OCI-LY1 (cell line): ENCODE results near the gene C3orf22.
"Not testable (repeated sequence)": the region's sequence is repeated elsewhere in the genome, so short reads cannot be mapped to it uniquely, and the experiment has no call there.

Experiments
- CTCF ChIP-seq: fragments of 200-600 bp; sonication (generic), shearing (Covaris generic); IDR thresholded peaks from 2 replicates; pipeline ENCODE4 v1.5.1; 2017; ENCODE audit warnings: mild to moderate bottlenecking, antibody characterized with exemption, low read length, moderate library complexity, mixed read lengths
- EZH2 ChIP-seq: fragments of 200-600 bp; sonication (generic), shearing (Covaris generic); IDR thresholded peaks from 2 replicates; pipeline ENCODE4 v1.8.0; 2017; ENCODE audit warnings: borderline replicate concordance, mixed run types, mild to moderate bottlenecking, antibody characterized with exemption, low read length, moderate library complexity, mixed read lengths

GRCh38 chr3:126595479-126595878, 36.7 kb upstream of the C3orf22 start:
- not testable (repeated sequence) for TF ChIP-seq CTCF, EZH2
